Hepatic stellate cell (primary cell): ENCODE data around the gene CDKN2AIP.
"Not testable (repeated sequence)": the region's sequence is repeated elsewhere in the genome, so short reads cannot be mapped to it uniquely, and the experiment has no call there.

Experiments used
- DNase-seq: peaks from one replicate; pipeline ENCODE4 v3.0.0; 2011; ENCODE audit warnings: low spot score

Gene CDKN2AIP

GRCh38 chr4:183449193-183449882 is 4.9 kb downstream of the CDKN2AIP start:
- DNase-seq = peak; percentile 85

- no peak for DNase-seq
These were observed 5.7 kb downstream of the CDKN2AIP start for GRCh38 chr4:183450108-183450507.

GRCh38 chr4:183455431-183456195 is 11.2 kb downstream of the CDKN2AIP start:
- DNase-seq = no peak

GRCh38 chr4:183458005-183458404 is 13.6 kb downstream of the CDKN2AIP start:
- DNase-seq = no peak

- DNase-seq = not testable (repeated sequence)
These were observed 19.6 kb downstream of the CDKN2AIP start for GRCh38 chr4:183463903-183464619.

- DNase-seq = peak; percentile 34
These were observed 21.4 kb downstream of the CDKN2AIP start for GRCh38 chr4:183465879-183466278.

- DNase-seq = no peak
These were observed 22.8 kb downstream of the CDKN2AIP start for GRCh38 chr4:183467246-183467645.

GRCh38 chr4:183468210-183469095 is 24.0 kb downstream of the CDKN2AIP start:
- DNase-seq = no peak

GRCh38 chr4:183469285-183469684 is 24.8 kb downstream of the CDKN2AIP start:
- DNase-seq = no peak

GRCh38 chr4:183469936-183470335 is 25.5 kb downstream of the CDKN2AIP start:
- no peak for DNase-seq

GRCh38 chr4:183470821-183471220 is 26.4 kb downstream of the CDKN2AIP start:
- DNase-seq = no peak

- peak; percentile 81 for DNase-seq
These were observed 27.7 kb downstream of the CDKN2AIP start for GRCh38 chr4:183471946-183472708.

GRCh38 chr4:183478123-183478522 is 33.7 kb downstream of the CDKN2AIP start:
- no peak for DNase-seq

GRCh38 chr4:183478926-183479325 is 34.5 kb downstream of the CDKN2AIP start:
- DNase-seq = no peak

GRCh38 chr4:183482515-183483095 is 38.2 kb downstream of the CDKN2AIP start:
- DNase-seq = not testable (repeated sequence)

GRCh38 chr4:183483997-183484396 is 39.6 kb downstream of the CDKN2AIP start:
- DNase-seq = no peak

GRCh38 chr4:183485411-183486160 is 41.1 kb downstream of the CDKN2AIP start:
- no peak for DNase-seq

GRCh38 chr4:183492791-183493222 is 48.4 kb downstream of the CDKN2AIP start:
- DNase-seq = peak; percentile 21

GRCh38 chr4:183493246-183493645 is 48.8 kb downstream of the CDKN2AIP start:
- DNase-seq = no peak

- DNase-seq = no peak
These were observed 50.7 kb downstream of the CDKN2AIP start for GRCh38 chr4:183495184-183495583.
